Measurements from ENCODE around the gene DCDC2.
"Not testable (repeated sequence)": the region's sequence is repeated elsewhere in the genome, so short reads cannot be mapped to it uniquely, and the experiment has no call there.

DCDC2 gene

DNA sequence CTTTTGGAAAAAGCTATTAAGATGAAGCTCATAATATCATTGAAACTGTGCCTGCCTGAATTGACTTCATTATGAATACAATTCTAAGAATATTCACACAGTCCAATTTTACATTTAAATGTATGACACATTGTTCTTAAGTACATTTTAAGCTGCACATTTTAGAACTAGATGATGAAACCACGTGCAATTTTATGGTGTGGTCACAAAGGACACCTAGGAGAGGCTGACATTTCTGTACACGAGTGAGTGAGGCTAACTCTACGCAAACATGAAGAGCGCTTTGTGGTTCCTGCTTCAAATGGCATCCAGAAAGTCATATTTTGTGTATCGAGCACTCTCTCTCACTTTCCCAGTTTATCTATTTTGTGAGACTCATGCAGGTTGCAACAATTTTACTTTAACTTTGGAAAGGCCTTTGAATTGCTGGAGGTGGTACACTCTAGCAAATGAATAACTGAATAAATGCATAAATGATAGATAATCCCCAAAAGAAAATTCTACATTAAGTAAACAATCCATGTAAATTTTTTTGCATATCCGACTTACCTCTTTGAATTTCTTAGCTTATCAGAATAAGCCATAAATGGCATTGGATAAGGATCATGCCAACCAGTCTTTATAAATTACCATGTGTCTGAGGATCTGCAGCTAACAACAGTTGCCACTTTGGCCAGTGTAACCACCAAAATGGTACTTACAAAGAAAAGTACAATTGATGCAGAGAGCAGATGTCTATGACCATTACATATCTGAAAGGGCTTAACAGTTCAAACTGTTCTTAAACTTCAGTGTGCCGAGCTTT, 134.5 kb downstream of the DCDC2 start:
- DNase-seq (ENCODE audit: low read depth): no peak

GRCh38 chr6:24219670-24220069, 138.2 kb downstream of the DCDC2 start:
- no peak for DNase-seq (ENCODE audit: low read depth)

DNA sequence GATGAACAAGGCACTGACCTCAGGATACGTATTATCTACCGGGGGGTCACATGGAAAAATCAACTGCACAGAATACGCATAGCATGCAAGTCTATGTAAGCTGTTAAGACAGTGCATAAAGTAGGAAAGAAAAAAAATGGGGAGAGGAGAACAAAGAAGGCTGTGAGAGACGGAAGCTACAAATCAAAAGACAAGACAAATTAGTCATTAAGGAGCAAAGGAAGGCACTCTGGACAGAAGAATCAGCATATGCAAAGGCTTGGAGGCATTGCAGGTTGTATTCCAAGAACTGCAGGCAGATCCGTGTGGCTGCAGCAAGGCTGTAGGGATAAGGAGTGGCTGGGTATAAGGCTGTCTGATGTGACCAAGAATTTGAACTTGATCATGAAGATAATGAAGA, 142.9 kb downstream of the DCDC2 start:
- no peak for DNase-seq (ENCODE audit: low read depth)

GRCh38 chr6:24207413-24207812, 150.4 kb downstream of the DCDC2 start:
- DNase-seq (ENCODE audit: low read depth): no peak

DNA sequence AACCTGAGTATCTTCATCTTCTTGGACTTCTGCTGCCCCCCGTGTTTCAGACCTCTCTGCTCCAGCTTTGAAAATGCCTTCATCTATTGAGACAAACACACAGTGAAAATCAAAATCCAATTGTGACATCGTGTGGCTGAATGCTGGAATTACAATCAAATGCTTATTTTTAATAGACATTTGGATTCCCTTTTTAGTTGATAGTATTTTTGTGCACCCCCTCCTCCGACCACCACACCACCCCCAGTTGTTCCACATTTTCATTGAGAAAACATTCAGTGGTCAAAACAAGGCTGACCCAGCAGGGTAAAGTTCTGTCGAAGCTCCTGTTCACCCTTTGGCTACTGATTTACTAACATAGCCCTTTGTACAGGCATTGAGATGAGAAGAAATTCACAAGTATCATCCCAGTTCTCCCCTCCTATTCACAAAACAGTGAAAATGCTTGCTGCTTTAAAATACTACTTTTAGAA, 152.8 kb downstream of the DCDC2 start:
- DNase-seq (ENCODE audit: low read depth): peak; percentile 37

DNA sequence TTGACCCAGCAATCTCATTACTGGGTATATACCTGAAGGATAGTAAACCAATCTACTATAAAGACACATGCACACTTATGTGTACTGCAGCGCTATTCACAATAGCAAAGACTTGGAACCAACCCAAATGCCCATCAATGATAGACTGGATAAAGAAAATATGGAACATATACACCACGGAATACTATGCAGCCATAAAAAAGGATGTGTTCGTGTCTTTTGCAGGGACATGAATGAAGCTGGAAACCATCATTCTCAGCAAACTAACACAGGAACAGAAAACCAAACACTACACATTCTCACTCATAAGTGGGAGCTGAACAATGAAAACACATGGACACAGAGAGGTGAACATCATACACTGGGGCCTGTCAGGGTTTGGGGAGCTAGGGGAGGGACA, 153.7 kb downstream of the DCDC2 start:
- DNase-seq (ENCODE audit: low read depth): not testable (repeated sequence)

DNA sequence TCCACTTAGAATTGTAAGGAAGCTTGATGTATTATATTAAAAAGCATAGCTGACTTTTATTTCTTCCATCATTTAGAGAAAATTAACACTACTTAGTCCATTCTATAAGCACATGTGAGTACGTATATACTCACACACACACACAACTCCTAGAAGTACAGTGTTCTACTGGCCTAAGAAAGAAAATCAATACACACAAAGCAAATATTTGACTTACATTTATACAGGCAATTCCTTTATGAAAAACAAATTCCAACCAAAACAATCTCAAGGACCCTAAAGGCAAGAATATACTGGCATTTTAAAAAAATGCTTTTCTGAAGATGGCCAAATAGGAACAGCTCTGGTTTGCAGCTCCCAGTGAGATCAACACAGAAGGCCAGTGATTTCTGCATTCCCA, 160.0 kb downstream of the DCDC2 start:
- DNase-seq (ENCODE audit: low read depth): no peak

DNA sequence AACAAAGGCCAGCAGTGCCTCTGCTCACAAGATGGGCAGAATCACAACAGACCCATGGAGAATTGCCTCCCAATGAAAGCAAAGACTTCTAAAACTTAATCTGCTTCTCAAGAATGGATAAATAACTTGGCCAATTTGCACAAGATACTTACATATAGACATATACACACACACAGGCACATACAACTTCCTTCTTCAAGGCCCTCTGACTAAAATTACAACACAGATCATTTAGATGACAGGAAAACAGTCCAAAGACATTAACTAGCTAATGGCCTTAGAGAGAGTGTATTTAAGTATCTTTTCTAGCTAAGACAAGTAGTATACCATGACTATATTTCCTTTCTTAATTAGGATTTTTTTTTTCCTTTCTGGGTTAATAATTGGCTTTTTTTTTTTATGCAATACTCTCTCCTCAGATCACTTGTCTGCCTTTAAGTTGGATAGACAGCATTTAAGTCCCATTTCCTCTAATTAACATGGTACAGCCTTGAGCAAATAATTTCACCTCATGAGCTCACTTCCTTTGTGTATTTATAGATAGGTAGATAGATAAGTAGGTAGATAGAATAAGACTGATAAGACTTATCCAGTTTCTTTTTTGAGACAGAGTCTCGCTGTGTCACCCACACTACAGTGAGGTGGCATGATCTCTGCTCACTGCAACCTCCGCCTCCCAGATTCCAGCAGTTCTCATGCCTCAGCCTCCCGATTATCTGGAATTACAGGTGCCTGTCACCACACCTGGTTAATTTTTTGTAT, 161.8 kb downstream of the DCDC2 start:
- no peak for DNase-seq (ENCODE audit: low read depth)

- DNase-seq (ENCODE audit: low read depth): no peak
Observed at GRCh38 chr6:24194978-24195700, 162.7 kb downstream of the DCDC2 start.

- DNase-seq (ENCODE audit: low read depth): no peak
Observed at GRCh38 chr6:24193364-24193763, 164.5 kb downstream of the DCDC2 start.

GRCh38 chr6:24191346-24191745, 166.5 kb downstream of the DCDC2 start:
- DNase-seq (ENCODE audit: low read depth): no peak

- no peak for DNase-seq (ENCODE audit: low read depth)
Observed at GRCh38 chr6:24188578-24189080, 169.2 kb downstream of the DCDC2 start.

DNA sequence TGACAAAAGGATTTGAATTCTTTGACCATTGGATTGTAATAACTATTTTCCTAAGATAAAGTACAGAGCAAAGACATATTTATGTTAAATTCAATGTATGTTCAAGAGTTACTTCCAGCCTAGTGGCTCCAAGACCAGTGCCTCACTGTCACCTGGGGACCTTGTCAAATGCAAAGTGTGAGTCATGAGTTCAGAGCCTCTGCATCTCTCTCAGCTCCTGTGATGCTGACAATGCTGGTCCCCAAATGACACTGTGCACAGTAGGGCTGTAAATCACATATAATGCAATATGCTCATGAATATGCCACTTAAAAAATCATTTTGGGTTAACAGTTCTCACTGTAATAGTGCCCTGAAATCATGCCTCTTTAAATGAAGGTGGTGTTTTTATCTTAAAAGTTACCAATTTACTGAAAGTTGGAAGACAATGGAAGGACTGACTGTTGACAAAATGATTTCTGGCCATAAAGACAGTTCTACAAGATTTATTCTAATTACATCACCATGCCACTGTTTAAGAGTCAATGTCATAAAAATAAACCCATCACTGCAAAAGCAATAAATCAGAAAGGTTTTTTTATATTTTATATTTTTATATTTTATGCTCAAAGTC, 169.8 kb downstream of the DCDC2 start:
- no peak for DNase-seq (ENCODE audit: low read depth)

GRCh38 chr6:24186349-24186748, 171.5 kb downstream of the DCDC2 start:
- DNase-seq (ENCODE audit: low read depth): no peak

DNA sequence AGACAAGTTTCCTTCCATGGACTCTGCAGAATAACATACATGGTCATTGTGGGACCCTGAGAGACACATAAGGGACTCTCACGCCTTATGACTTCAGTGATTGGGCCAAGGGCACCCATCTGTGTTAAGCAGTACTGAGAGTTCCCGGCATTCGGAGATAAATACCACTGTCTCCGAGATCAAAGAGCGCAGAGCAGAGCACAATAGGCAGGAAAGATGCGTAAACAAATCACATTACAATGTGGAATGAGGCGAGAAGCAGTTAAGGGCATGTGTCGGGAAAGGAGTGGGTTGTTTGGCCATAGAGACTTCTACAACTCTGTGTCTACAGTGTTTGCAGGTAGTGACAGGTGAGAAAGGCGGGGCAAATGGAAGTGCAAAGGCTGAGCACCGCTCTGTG, 174.3 kb downstream of the DCDC2 start:
- no peak for DNase-seq (ENCODE audit: low read depth)

DNA sequence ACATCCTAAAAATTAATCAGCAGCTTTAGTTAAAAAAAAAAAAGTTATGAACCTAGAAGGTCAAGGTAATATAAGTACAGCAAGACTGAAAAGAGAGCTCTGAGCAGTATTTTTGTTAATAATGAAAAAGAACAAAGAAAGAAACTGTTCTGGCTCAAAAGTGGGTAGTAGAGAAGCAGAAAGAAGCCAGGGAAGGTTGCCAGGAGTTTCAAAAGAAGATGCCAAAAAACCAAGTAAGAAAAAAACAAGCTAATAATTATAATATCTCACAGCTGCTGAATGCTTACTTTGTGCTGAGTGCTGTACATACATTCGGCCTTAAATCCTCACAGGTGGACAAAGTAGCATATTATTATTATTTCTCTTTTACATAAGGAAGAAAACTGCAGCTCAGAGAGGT, 200.0 kb downstream of the DCDC2 start:
- no peak for DNase-seq (ENCODE audit: low read depth)

DNA sequence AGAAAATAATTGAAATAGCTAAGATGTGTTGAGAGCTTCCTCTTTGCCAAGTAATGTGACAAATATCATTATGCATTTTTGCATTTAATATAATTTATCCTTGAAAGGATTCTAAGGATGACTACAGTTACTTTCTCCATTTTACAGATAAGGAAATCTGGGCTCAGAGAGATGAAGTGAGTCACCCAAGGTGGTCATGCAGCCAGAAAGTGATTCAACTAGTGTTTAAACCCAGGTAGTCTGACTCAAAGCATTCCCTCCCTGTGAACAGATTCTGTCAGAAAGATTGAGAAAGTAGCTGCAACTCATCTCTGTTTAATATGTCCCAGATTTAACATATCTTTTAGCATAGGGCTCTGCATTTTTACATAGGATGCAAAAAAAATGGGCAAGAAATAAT, 203.7 kb downstream of the DCDC2 start:
- peak; percentile 2 for DNase-seq (ENCODE audit: low read depth)

GRCh38 chr6:24152014-24152413, 205.8 kb downstream of the DCDC2 start:
- no peak for DNase-seq (ENCODE audit: low read depth)

GRCh38 chr6:24149836-24150235, 208.0 kb downstream of the DCDC2 start:
- no peak for DNase-seq (ENCODE audit: low read depth)

GRCh38 chr6:24149296-24149695, 208.6 kb downstream of the DCDC2 start:
- no peak for DNase-seq (ENCODE audit: low read depth)

- DNase-seq (ENCODE audit: low read depth): no peak
Observed at GRCh38 chr6:24148684-24149083, 209.2 kb downstream of the DCDC2 start.

- no peak for DNase-seq (ENCODE audit: low read depth)
Observed at GRCh38 chr6:24148154-24148570, 209.7 kb downstream of the DCDC2 start.

All from amniotic epithelial cell (primary cell).